ENCODE data around the gene MYO15A. TPM values are rescaled to one million over a fixed set of nuclear protein-coding genes. Genes with fewer than 3 reads are reported as not detected.
A peak's percentile ranks its signal among the peaks of the same experiment; 100 is the strongest.

The MYO15A gene
- total and polyA plus RNA-seq, 2 experiments from 2014 or later, result 1.0 to 2.2 TPM

- Histone ChIP-seq H3K4me3 (no peak overlapping the region), H3K27me3 (ENCODE audit: insufficient read depth) (no peaks in the 10 kb centered on the region), H3K4me2 (no peak overlapping the region), H3K4me1 (ENCODE audit: insufficient read depth) (peaks cover 13% of the 10 kb centered on the region; the same call in 1 of the 2 replicates), H3K79me2 (replicated peaks; ENCODE audit: insufficient read depth) (no peaks in the 10 kb centered on the region; the same call in 1 of the 2 replicates), H3K9me2 (ENCODE audit: insufficient read depth) (no peaks in the 10 kb centered on the region), H4K20me1 (replicated peaks; ENCODE audit: insufficient read depth) (no peaks in the 10 kb centered on the region), H3K36me3 (ENCODE audit: insufficient read depth) (no peaks in the 10 kb centered on the region), H3K27ac (ENCODE audit: low read depth) (no peak overlapping the region), H3F3A (replicated peaks; ENCODE audit: low read depth) (0 out of 2 replicates have a peak, but pooled peaks cover 3% of the 10 kb centered on the region), H2AFZ (no peak overlapping the region)
- no peaks in the 10 kb centered on the region for H3K9me3 Mint-ChIP-seq
- H3K36me3 Mint-ChIP-seq (ENCODE audit: low read depth), result no peaks in the 10 kb centered on the region; the same call in 2 of the 3 replicates
- H3K4me3 Mint-ChIP-seq, result no peak overlapping the region; the same call in 2 of the 3 replicates
- TF ChIP-seq POLR2AphosphoS5 (IDR thresholded peaks at IDR 0.05; ENCODE audit: low read depth), result no peak
- no peak for TF ChIP-seq EZH2 (IDR thresholded peaks at IDR 0.05; ENCODE audit: low read depth, unreplicated experiment)
- no peak for DNase-seq (ENCODE audit: low spot score)
- H3K27ac Mint-ChIP-seq, result no peak overlapping the region
- H3K27me3 Mint-ChIP-seq (ENCODE audit: insufficient read depth, low read depth, poor library complexity), result peaks cover 14% of the 10 kb centered on the region
- ATAC-seq, result no peak
- peaks cover 17% of the 10 kb centered on the region for H3K4me1 Mint-ChIP-seq
Observed at GRCh38 chr17:18155179-18155578, 46.6 kb downstream of the MYO15A start.

DNA sequence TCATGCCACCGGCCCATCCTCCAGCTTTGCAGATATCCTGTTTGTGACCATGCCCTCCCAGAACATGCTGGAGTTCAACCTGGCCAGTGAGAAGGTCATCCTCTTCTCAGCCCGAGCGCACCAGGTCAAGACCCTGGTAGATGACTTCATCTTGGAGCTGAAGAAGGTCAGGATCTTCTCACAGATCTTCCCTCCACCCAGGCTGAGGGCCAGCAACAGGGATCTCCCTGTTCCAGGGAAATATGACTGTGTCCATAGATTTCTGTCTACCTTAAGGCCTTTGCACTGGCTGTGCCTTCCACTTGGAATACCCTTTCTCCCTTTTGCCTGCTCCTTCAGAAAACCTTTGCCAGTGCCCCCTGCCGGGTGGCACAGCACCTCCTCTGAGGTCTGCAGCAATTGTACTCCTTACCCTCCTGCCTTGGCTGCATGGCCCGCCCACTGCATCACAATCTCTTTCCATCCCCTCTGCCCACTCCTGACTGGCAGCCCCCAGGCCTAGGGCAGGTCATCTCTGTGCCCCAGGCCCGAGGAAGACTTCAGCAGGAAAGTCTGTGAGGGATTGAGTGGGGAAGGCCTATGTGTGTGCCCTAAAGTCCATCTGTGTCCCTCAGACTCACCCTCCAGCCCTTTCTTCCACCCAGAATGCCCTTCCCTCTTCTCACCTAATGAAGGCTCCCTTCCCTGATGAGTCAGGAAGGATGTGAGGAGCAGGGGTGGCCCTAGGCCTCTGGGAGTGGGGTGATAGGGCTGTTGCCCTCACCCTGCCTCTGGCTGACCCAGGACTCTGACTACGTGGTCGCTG is 47.8 kb downstream of the MYO15A start:
- Mint-ChIP-seq H3K27me3 (ENCODE audit: insufficient read depth, low read depth, poor library complexity) (peaks cover 14% of the 10 kb centered on the region), H3K27ac (0 out of 2 replicates have a peak overlapping the region, but pooled peaks have one; percentile 27), H3K4me3 (no peak overlapping the region), H3K9me3 (no peaks in the 10 kb centered on the region; the same call in 2 of the 3 replicates), H3K4me1 (peaks cover 17% of the 10 kb centered on the region), H3K36me3 (ENCODE audit: low read depth) (no peaks in the 10 kb centered on the region; the same call in 2 of the 3 replicates)
- Histone ChIP-seq H4K20me1 (replicated peaks; ENCODE audit: insufficient read depth) (no peaks in the 10 kb centered on the region), H3F3A (replicated peaks; ENCODE audit: low read depth) (0 out of 2 replicates have a peak, but pooled peaks cover 3% of the 10 kb centered on the region), H3K4me3 (no peak overlapping the region), H3K4me1 (ENCODE audit: insufficient read depth) (peaks cover 13% of the 10 kb centered on the region; the same call in 1 of the 2 replicates), H3K9me2 (ENCODE audit: insufficient read depth) (no peaks in the 10 kb centered on the region), H2AFZ (no peak overlapping the region), H3K79me2 (replicated peaks; ENCODE audit: insufficient read depth) (no peaks in the 10 kb centered on the region; the same call in 1 of the 2 replicates), H3K4me2 (no peak overlapping the region), H3K36me3 (ENCODE audit: insufficient read depth) (no peaks in the 10 kb centered on the region), H3K27me3 (ENCODE audit: insufficient read depth) (no peaks in the 10 kb centered on the region), H3K27ac (ENCODE audit: low read depth) (no peak overlapping the region)
- no peak for ATAC-seq
- no peak for TF ChIP-seq JUNB (IDR thresholded peaks at IDR 0.05; ENCODE audit: unreplicated experiment)
- DNase-seq (ENCODE audit: low spot score), result no peak

GRCh38 chr17:18156976-18157280 is 48.4 kb downstream of the MYO15A start:
- H3K9me3 Mint-ChIP-seq, result no peaks in the 10 kb centered on the region; the same call in 2 of the 3 replicates

More at GRCh38 chr17:18156976-18157280, 48.4 kb downstream of the MYO15A start:
- Histone ChIP-seq H3K36me3 (ENCODE audit: insufficient read depth) (no peaks in the 10 kb centered on the region), H2AFZ (no peak overlapping the region), H3K4me1 (ENCODE audit: insufficient read depth) (peaks cover 13% of the 10 kb centered on the region; the same call in 1 of the 2 replicates), H3K4me2 (no peak overlapping the region; the same call in 1 of the 2 replicates), H3K27me3 (ENCODE audit: insufficient read depth) (no peaks in the 10 kb centered on the region), H3K27ac (ENCODE audit: low read depth) (no peak overlapping the region), H4K20me1 (replicated peaks; ENCODE audit: insufficient read depth) (no peaks in the 10 kb centered on the region), H3K9me2 (ENCODE audit: insufficient read depth) (no peaks in the 10 kb centered on the region), H3K79me2 (replicated peaks; ENCODE audit: insufficient read depth) (no peaks in the 10 kb centered on the region; the same call in 1 of the 2 replicates), H3F3A (replicated peaks; ENCODE audit: low read depth) (0 out of 2 replicates have a peak, but pooled peaks cover 3% of the 10 kb centered on the region), H3K4me3 (no peak overlapping the region)
- TF ChIP-seq, protein P1, sequence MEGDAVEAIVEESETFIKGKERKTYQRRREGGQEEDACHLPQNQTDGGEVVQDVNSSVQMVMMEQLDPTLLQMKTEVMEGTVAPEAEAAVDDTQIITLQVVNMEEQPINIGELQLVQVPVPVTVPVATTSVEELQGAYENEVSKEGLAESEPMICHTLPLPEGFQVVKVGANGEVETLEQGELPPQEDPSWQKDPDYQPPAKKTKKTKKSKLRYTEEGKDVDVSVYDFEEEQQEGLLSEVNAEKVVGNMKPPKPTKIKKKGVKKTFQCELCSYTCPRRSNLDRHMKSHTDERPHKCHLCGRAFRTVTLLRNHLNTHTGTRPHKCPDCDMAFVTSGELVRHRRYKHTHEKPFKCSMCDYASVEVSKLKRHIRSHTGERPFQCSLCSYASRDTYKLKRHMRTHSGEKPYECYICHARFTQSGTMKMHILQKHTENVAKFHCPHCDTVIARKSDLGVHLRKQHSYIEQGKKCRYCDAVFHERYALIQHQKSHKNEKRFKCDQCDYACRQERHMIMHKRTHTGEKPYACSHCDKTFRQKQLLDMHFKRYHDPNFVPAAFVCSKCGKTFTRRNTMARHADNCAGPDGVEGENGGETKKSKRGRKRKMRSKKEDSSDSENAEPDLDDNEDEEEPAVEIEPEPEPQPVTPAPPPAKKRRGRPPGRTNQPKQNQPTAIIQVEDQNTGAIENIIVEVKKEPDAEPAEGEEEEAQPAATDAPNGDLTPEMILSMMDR (conservative IDR thresholded peaks at IDR 0.05; ENCODE audit: low read depth in 2 of 2), result no peak
- Mint-ChIP-seq H3K27ac (no peak overlapping the region), H3K4me1 (peaks cover 17% of the 10 kb centered on the region), H3K4me3 (no peak overlapping the region), H3K36me3 (ENCODE audit: low read depth) (no peaks in the 10 kb centered on the region; the same call in 2 of the 3 replicates), H3K27me3 (ENCODE audit: insufficient read depth, low read depth, poor library complexity) (peaks cover 14% of the 10 kb centered on the region)
- ATAC-seq (no peak), DNase-seq (ENCODE audit: low spot score) (no peak)

Data from GM23338 (cell line).